Measurements from ENCODE around the gene KCNJ9. TPM values are rescaled to one million over a fixed set of nuclear protein-coding genes. Genes with fewer than 3 reads are reported as not detected.

Gene KCNJ9
- total RNA-seq, 1 donor from 2014 or later = not detected

DNA sequence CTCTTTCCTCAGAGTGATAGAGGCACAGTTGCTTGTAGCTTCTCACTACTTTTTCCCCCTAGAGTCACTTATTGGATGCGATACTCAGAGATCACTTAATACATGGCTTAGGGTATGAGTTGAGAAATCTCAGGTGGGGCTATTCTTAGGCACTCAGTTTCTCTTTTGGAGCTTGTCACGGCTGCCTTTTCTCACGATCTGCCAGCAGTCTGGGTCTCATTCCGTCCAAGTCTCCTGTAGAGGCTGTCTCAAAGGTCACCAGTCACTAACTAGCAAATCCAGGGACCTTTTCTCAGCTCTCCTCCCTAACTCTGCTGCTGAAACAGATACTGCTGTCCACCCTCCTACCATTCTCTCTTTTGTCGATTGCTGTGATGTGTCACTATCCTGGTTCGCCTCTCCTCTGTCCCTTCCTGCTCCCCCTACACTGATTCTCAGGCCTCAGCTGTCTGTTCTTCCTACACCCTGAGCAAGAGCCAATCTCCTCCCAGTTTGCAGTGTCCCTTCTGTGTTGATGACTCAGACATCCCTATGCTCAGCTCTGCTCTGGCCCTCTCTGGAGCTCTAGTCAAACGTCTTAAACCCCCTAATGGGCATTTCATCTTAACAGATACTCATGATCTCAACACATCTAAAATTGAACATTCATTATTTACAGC lies 46.7 kb downstream of the KCNJ9 start:
- H3K36me3 Mint-ChIP-seq (ENCODE audit: low read depth, unreplicated experiment) = peaks cover 6% of the 10 kb centered on the region
- H3K4me3 ChIP-seq (ENCODE audit: insufficient read depth, low read depth, low read length) = no peak overlapping the region
- TF ChIP-seq EZH2 (IDR thresholded peaks at IDR 0.05; ENCODE audit: insufficient read depth, low read length) = no peak
- TF ChIP-seq, protein P1, sequence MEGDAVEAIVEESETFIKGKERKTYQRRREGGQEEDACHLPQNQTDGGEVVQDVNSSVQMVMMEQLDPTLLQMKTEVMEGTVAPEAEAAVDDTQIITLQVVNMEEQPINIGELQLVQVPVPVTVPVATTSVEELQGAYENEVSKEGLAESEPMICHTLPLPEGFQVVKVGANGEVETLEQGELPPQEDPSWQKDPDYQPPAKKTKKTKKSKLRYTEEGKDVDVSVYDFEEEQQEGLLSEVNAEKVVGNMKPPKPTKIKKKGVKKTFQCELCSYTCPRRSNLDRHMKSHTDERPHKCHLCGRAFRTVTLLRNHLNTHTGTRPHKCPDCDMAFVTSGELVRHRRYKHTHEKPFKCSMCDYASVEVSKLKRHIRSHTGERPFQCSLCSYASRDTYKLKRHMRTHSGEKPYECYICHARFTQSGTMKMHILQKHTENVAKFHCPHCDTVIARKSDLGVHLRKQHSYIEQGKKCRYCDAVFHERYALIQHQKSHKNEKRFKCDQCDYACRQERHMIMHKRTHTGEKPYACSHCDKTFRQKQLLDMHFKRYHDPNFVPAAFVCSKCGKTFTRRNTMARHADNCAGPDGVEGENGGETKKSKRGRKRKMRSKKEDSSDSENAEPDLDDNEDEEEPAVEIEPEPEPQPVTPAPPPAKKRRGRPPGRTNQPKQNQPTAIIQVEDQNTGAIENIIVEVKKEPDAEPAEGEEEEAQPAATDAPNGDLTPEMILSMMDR (IDR thresholded peaks at IDR 0.05; ENCODE audit: insufficient read depth, low read depth, low read length) = no peak
- H3K27ac ChIP-seq (ENCODE audit: low read depth, low read length) = no peak overlapping the region
- no peaks in the 10 kb centered on the region for H4K20me1 ChIP-seq (ENCODE audit: insufficient read depth, low read length)
- H3K4me1 Mint-ChIP-seq (ENCODE audit: low read depth, unreplicated experiment) = peaks cover 47% of the 10 kb centered on the region
- peaks cover 25% of the 10 kb centered on the region for H3K4me1 ChIP-seq (ENCODE audit: insufficient read depth, low read length)
- no peaks in the 10 kb centered on the region for H3K79me2 ChIP-seq (ENCODE audit: insufficient read depth, low read length)
- H3K9ac ChIP-seq (ENCODE audit: low read length) = no peak overlapping the region
- H3K9me3 Mint-ChIP-seq (ENCODE audit: unreplicated experiment) = peaks cover 3% of the 10 kb centered on the region
- no peak overlapping the region for H3K4me3 Mint-ChIP-seq (ENCODE audit: unreplicated experiment)
- H3K27me3 ChIP-seq (ENCODE audit: insufficient read depth, low read length) = peaks cover 16% of the 10 kb centered on the region
- FAIRE-seq (no peak), DNase-seq (ENCODE audit: low read depth) (peak; percentile 57)
- H3K4me2 ChIP-seq (ENCODE audit: low read length) = peak overlapping the region; percentile 44
- no peaks in the 10 kb centered on the region for H3K36me3 ChIP-seq (ENCODE audit: insufficient read depth, low read length)
- no peak overlapping the region for H2AFZ ChIP-seq (ENCODE audit: low read depth, low read length)
- peaks cover 16% of the 10 kb centered on the region for H3K27me3 Mint-ChIP-seq (ENCODE audit: low read depth, unreplicated experiment)
- H3K27ac Mint-ChIP-seq (ENCODE audit: unreplicated experiment) = peak overlapping the region; percentile 65
- H3K9me3 ChIP-seq (ENCODE audit: insufficient read depth, low read depth, low read length) = no peaks in the 10 kb centered on the region

DNA sequence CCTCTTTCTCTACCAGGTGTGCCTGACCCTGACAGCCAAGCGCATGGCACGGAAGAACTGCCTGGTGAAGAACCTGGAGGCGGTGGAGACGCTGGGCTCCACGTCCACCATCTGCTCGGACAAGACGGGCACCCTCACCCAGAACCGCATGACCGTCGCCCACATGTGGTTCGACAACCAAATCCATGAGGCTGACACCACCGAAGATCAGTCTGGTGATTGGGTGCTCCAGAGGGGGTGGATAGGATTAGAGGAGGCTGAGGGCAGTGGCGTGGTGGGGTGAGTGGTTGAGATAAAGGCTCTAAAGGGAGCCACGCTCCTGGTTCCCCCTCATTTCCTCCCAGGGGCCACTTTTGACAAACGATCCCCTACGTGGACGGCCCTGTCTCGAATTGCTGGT lies 47.3 kb downstream of the KCNJ9 start:
- no peak overlapping the region for H3K4me3 ChIP-seq (ENCODE audit: insufficient read depth, low read depth, low read length)
- H3K27me3 Mint-ChIP-seq (ENCODE audit: low read depth, unreplicated experiment) = peaks cover 17% of the 10 kb centered on the region
- H3K9me3 ChIP-seq (ENCODE audit: insufficient read depth, low read depth, low read length) = no peaks in the 10 kb centered on the region
- TF ChIP-seq EZH2 (IDR thresholded peaks at IDR 0.05; ENCODE audit: insufficient read depth, low read length) = no peak
- H3K27me3 ChIP-seq (ENCODE audit: insufficient read depth, low read length) = peaks cover 18% of the 10 kb centered on the region
- H3K4me1 Mint-ChIP-seq (ENCODE audit: low read depth, unreplicated experiment) = peaks cover 46% of the 10 kb centered on the region
- FAIRE-seq (no peak), DNase-seq (ENCODE audit: low read depth) (no peak)
- no peak overlapping the region for H3K9ac ChIP-seq (ENCODE audit: low read length)
- no peak overlapping the region for H2AFZ ChIP-seq (ENCODE audit: low read depth, low read length)
- H3K9me3 Mint-ChIP-seq (ENCODE audit: unreplicated experiment) = peaks cover 3% of the 10 kb centered on the region
- H3K36me3 Mint-ChIP-seq (ENCODE audit: low read depth, unreplicated experiment) = peaks cover 6% of the 10 kb centered on the region
- H3K36me3 ChIP-seq (ENCODE audit: insufficient read depth, low read length) = no peaks in the 10 kb centered on the region
- H3K27ac Mint-ChIP-seq (ENCODE audit: unreplicated experiment) = peak overlapping the region; percentile 65
- H3K4me2 ChIP-seq (ENCODE audit: low read length) = no peak overlapping the region
- no peak overlapping the region for H3K27ac ChIP-seq (ENCODE audit: low read depth, low read length)
- no peaks in the 10 kb centered on the region for H4K20me1 ChIP-seq (ENCODE audit: insufficient read depth, low read length)
- H3K79me2 ChIP-seq (ENCODE audit: insufficient read depth, low read length) = no peaks in the 10 kb centered on the region
- peaks cover 25% of the 10 kb centered on the region for H3K4me1 ChIP-seq (ENCODE audit: insufficient read depth, low read length)
- H3K4me3 Mint-ChIP-seq (ENCODE audit: unreplicated experiment) = no peak overlapping the region

DNA sequence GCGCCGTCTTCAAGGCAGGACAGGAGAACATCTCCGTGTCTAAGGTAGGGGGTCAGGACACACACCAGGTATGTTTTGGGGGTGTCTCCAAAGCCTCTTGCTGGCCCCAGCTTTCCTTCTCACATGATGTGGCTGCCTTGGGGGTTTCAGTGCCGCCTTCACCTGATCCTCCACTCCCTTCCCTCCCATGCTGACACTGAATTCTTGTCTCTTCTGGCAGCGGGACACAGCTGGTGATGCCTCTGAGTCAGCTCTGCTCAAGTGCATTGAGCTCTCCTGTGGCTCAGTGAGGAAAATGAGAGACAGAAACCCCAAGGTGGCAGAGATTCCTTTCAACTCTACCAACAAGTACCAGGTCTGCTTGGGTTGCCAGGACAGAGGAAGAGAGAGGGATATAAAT lies 47.7 kb downstream of the KCNJ9 start:
- TF ChIP-seq, protein P1 (IDR thresholded peaks at IDR 0.05; ENCODE audit: insufficient read depth, low read depth, low read length) = no peak
- no peak for TF ChIP-seq EZH2 (IDR thresholded peaks at IDR 0.05; ENCODE audit: insufficient read depth, low read length)
- H3K27me3 Mint-ChIP-seq (ENCODE audit: low read depth, unreplicated experiment) = peaks cover 17% of the 10 kb centered on the region
- Histone ChIP-seq H3K27me3 (ENCODE audit: insufficient read depth, low read length) (peaks cover 18% of the 10 kb centered on the region), H2AFZ (ENCODE audit: low read depth, low read length) (no peak overlapping the region), H4K20me1 (ENCODE audit: insufficient read depth, low read length) (no peaks in the 10 kb centered on the region), H3K79me2 (ENCODE audit: insufficient read depth, low read length) (no peaks in the 10 kb centered on the region), H3K9me3 (ENCODE audit: insufficient read depth, low read depth, low read length) (no peaks in the 10 kb centered on the region), H3K27ac (ENCODE audit: low read depth, low read length) (no peak overlapping the region), H3K4me3 (ENCODE audit: insufficient read depth, low read depth, low read length) (no peak overlapping the region), H3K36me3 (ENCODE audit: insufficient read depth, low read length) (no peaks in the 10 kb centered on the region), H3K4me2 (ENCODE audit: low read length) (no peak overlapping the region), H3K9ac (ENCODE audit: low read length) (no peak overlapping the region), H3K4me1 (ENCODE audit: insufficient read depth, low read length) (peaks cover 25% of the 10 kb centered on the region)
- H3K4me3 Mint-ChIP-seq (ENCODE audit: unreplicated experiment) = no peak overlapping the region
- peak; percentile 15 for DNase-seq (ENCODE audit: low read depth)
- H3K9me3 Mint-ChIP-seq (ENCODE audit: unreplicated experiment) = peaks cover 3% of the 10 kb centered on the region
- no peak overlapping the region for H3K27ac Mint-ChIP-seq (ENCODE audit: unreplicated experiment)
- H3K4me1 Mint-ChIP-seq (ENCODE audit: low read depth, unreplicated experiment) = peaks cover 43% of the 10 kb centered on the region
- FAIRE-seq = no peak
- H3K36me3 Mint-ChIP-seq (ENCODE audit: low read depth, unreplicated experiment) = peaks cover 6% of the 10 kb centered on the region

Data from astrocyte (in vitro differentiated cells and primary cell).